ENCODE measurements around the gene EGLN1. TPM values are rescaled to one million over a fixed set of nuclear protein-coding genes. Genes with fewer than 3 reads are reported as not detected.
A peak's percentile ranks its signal among the peaks of the same experiment; 100 is the strongest.

EGLN1 gene
- total RNA-seq, 2 donors from 2014 or later: 53.6 to 85.0 TPM

DNA sequence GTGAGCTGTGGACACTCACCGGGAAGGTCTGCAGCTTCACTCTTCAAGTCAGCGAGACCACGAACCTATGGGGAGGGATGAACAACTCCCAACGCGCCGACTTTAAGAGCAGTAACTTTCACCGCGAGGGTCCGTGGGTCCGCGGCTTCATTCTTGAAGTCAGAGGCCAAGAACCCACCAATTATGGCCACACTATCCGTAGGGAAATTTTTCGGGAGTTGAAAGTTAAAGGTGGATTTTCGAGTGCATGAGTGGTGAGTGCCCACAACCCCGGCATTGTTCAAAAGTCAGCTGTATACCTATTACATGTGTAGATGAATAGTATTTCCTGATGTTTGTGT, 104.1 kb downstream of the EGLN1 start:
- DNase-seq (no peak), ATAC-seq (no peak)
- intact Hi-C loops (cut with DNase I): no loop called here

DNA sequence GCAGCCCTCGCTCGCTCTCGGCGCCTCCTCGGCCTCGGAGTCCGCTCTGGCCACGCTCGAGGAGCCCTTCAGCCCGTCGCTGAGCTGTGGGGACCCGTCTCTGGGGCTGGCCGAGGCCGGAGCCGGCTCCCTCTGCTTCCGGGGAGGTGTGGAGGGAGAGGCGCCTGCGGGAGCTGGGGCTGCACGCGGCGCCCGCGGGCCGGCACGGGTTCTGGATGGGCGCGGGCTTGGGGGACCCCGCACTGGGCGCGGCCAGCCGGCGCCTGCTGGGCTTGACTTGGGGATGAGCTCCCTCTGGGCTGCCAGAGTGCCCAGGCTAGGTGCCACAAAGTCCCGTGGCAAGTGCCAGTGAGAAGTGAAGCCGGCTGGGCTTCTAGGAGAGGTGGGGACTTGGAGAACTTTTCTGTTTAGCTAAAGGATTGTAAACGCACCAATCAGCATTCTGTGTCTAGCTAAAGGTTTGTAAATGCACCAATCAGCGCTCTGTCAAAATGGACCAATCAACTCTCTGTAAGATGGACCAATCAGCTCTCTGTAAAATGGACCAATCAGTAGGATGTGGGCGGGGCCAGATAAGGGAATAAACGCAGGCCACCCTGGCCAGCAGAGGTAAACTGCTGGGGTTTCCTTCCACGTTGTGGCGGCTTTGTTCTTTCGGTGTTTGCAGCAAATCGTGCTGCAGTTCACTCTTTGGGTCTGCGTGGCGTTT, 104.6 kb downstream of the EGLN1 start:
- no peak for ATAC-seq
- intact Hi-C loops (cut with DNase I): no loop called here
- DNase-seq: no peak

DNA sequence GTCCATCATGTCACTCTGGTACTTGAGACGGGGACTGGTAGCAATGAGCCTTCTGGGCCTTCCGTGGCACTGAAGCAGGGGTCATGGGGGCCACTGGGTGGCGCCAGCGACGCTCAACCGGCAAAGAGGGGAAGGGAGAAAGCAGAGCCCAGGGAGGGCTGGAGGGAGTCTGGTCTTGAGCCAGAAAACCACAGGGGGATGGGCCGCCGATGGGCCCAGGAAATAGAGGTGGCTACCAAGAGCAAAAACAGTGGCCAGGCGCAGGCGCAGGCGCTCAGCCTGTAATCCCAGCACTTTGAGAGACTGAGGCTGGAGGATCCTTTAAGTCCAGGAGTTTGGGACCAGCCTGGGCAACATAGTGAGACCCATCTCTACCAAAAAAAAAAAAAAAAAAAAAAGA, 106.2 kb downstream of the EGLN1 start:
- ATAC-seq (peak in 1 of 2 donors; percentile 63), DNase-seq (peak; percentile 38)
- intact Hi-C loops (cut with DNase I): no loop called here

Other genes with a start within 250 kb of the EGLN1 start
- gene GNPAT, start 181.1 kb downstream of the EGLN1 start, total RNA-seq: 10 to 100 TPM; 43.7 to 46.8 TPM
- gene EXOC8, start 84.4 kb downstream of the EGLN1 start, total RNA-seq: 10 to 100 TPM; 12.0 to 17.0 TPM
- gene SPRTN, start 84.0 kb downstream of the EGLN1 start, total RNA-seq: 1 to 10 TPM; 6.8 to 7.7 TPM
- gene TSNAX, start 106.4 kb upstream of the EGLN1 start, total RNA-seq: 10 to 100 TPM; 27.8 to 44.0 TPM
- 1 to 10 TPM; 5.0 to 5.4 TPM for gene DISC1, start 204.5 kb upstream of the EGLN1 start, total RNA-seq